VCaP (cell line): ENCODE results near the gene CRYBG1.

ENCODE experiments used
- H3K27ac ChIP-seq: fragments of 450-650 bp; 2 replicates; pipeline ENCODE4 v1.5.1; 2017
- CTCF ChIP-seq: fragments of 450-650 bp; conservative IDR thresholded peaks from 2 replicates; pipeline ENCODE4 v1.5.1; 2017; ENCODE audit warnings: mild to moderate bottlenecking, moderate library complexity

Gene CRYBG1

GRCh38 chr6:106360410-106360988 lies at the start of gene CRYBG1:
Gene CRYBG1 (plus strand): TSS chr6:106360717. CDS start chr6:106360909, 192 bp downstream.
- TF ChIP-seq CTCF, result peak; percentile 100
- H3K27ac ChIP-seq, result peak within 1 kb of the TSS; percentile 96

- no peak for TF ChIP-seq CTCF
- peak overlapping the region; percentile 12; the same call in 1 of the 2 replicates for H3K27ac ChIP-seq
These were observed 44.6 kb upstream of the CRYBG1 start for GRCh38 chr6:106315765-106316374.

GRCh38 chr6:106316375-106316766 lies 44.1 kb upstream of the CRYBG1 start:
- H3K27ac ChIP-seq, result peak overlapping the region; percentile 12; the same call in 1 of the 2 replicates
- no peak for TF ChIP-seq CTCF

GRCh38 chr6:106318061-106318460 lies 42.5 kb upstream of the CRYBG1 start:
- peak overlapping the region; percentile 42 for H3K27ac ChIP-seq
- TF ChIP-seq CTCF, result no peak

GRCh38 chr6:106318851-106319250 lies 41.7 kb upstream of the CRYBG1 start:
- no peak for TF ChIP-seq CTCF
- peak overlapping the region; percentile 42 for H3K27ac ChIP-seq

GRCh38 chr6:106321940-106322339 lies 38.6 kb upstream of the CRYBG1 start:
- no peak for TF ChIP-seq CTCF
- no peak overlapping the region for H3K27ac ChIP-seq

- no peak for TF ChIP-seq CTCF
- H3K27ac ChIP-seq, result peak overlapping the region; percentile 89
These were observed 35.7 kb upstream of the CRYBG1 start for GRCh38 chr6:106324726-106325335.
